Osteoblast (primary cell): Measurements from ENCODE around the gene ISL2. TPM values are rescaled to one million over a fixed set of nuclear protein-coding genes. Genes with fewer than 3 reads are reported as not detected.

Source experiments
- DNase-seq: peaks from one replicate; pipeline ENCODE4 v3.0.0; 2011; ENCODE audit warnings: low spot score, mixed read lengths; ENCODE audit not compliant: insufficient read length; ENCODE audit errors: missing footprints
- H2AFZ ChIP-seq: 2 replicates; pipeline ENCODE4 v1.6.0; 2011; ENCODE audit warnings: mild to moderate bottlenecking, low read length
- H3K27ac ChIP-seq: 2 replicates; pipeline ENCODE4 v1.5.1; 2011; ENCODE audit warnings: mild to moderate bottlenecking, low read depth, low read length, moderate library complexity
- H3K27me3 ChIP-seq: 2 replicates; pipeline ENCODE4 v1.6.0; 2012; ENCODE audit warnings: mild to moderate bottlenecking, control low read depth, inconsistent platforms, low read length, moderate library complexity; ENCODE audit not compliant: insufficient read depth
- H3K36me3 ChIP-seq: 2 replicates; pipeline ENCODE4 v1.5.1; 2011; ENCODE audit warnings: mild to moderate bottlenecking, low read length, control low read depth, moderate library complexity; ENCODE audit not compliant: insufficient read depth
- H3K4me1 ChIP-seq: 2 replicates; pipeline ENCODE4 v1.5.1; 2011; ENCODE audit warnings: mild to moderate bottlenecking, low read length, control low read depth, moderate library complexity; ENCODE audit not compliant: insufficient read depth
- H3K4me2 ChIP-seq: 2 replicates; pipeline ENCODE4 v1.6.0; 2011; ENCODE audit warnings: mild to moderate bottlenecking, low read length; ENCODE audit not compliant: insufficient read depth
- H3K4me3 ChIP-seq: fragments of 200-600 bp; sonication (generic); 3 replicates; pipeline ENCODE4 v1.5.1; 2012; ENCODE audit warnings: mild to moderate bottlenecking, low read length, inconsistent platforms; ENCODE audit not compliant: insufficient read depth
- H3K79me2 ChIP-seq: 2 replicates; pipeline ENCODE4 v1.6.0; 2012; ENCODE audit warnings: mild to moderate bottlenecking, low read length, control low read depth, inconsistent platforms; ENCODE audit not compliant: insufficient read depth
- H3K9me3 ChIP-seq: 2 replicates; pipeline ENCODE4 v1.5.1; 2011; ENCODE audit warnings: low read depth, low read length, control low read depth
- H4K20me1 ChIP-seq: 2 replicates; pipeline ENCODE4 v1.6.0; 2012; ENCODE audit warnings: mild to moderate bottlenecking, low read length, control low read depth; ENCODE audit not compliant: insufficient read depth
- total RNA-seq: library from RNA; depleted of rRNA; stranded (reverse); fragments of >200 nt; gene quantifications from 2 replicates; pipeline ENCODE4 v1.2.3, GENCODE V29; 2012
- TF ChIP-seq, protein P1 (sequence below): IDR thresholded peaks from 2 replicates; pipeline ENCODE4 v1.5.1; 2011; ENCODE audit warnings: mild to moderate bottlenecking, low read depth, low read length, moderate library complexity; ENCODE audit errors: extremely low read depth

The ISL2 gene
- total RNA-seq, 1 donor = 1.1 TPM

GRCh38 chr15:76349301-76350070 lies 12.9 kb downstream of the ISL2 start:
- Histone ChIP-seq H3K4me3 (no peak overlapping the region), H3K4me1 (peaks cover 6% of the 10 kb centered on the region), H3K9me3 (no peaks in the 10 kb centered on the region), H4K20me1 (no peaks in the 10 kb centered on the region), H3K4me2 (no peak overlapping the region), H3K27me3 (peaks cover 40% of the 10 kb centered on the region), H3K36me3 (no peaks in the 10 kb centered on the region), H3K79me2 (no peaks in the 10 kb centered on the region), H3K27ac (no peak overlapping the region), H2AFZ (no peak overlapping the region)
- TF ChIP-seq, protein P1, sequence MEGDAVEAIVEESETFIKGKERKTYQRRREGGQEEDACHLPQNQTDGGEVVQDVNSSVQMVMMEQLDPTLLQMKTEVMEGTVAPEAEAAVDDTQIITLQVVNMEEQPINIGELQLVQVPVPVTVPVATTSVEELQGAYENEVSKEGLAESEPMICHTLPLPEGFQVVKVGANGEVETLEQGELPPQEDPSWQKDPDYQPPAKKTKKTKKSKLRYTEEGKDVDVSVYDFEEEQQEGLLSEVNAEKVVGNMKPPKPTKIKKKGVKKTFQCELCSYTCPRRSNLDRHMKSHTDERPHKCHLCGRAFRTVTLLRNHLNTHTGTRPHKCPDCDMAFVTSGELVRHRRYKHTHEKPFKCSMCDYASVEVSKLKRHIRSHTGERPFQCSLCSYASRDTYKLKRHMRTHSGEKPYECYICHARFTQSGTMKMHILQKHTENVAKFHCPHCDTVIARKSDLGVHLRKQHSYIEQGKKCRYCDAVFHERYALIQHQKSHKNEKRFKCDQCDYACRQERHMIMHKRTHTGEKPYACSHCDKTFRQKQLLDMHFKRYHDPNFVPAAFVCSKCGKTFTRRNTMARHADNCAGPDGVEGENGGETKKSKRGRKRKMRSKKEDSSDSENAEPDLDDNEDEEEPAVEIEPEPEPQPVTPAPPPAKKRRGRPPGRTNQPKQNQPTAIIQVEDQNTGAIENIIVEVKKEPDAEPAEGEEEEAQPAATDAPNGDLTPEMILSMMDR = no peak
- no peak for DNase-seq

DNA sequence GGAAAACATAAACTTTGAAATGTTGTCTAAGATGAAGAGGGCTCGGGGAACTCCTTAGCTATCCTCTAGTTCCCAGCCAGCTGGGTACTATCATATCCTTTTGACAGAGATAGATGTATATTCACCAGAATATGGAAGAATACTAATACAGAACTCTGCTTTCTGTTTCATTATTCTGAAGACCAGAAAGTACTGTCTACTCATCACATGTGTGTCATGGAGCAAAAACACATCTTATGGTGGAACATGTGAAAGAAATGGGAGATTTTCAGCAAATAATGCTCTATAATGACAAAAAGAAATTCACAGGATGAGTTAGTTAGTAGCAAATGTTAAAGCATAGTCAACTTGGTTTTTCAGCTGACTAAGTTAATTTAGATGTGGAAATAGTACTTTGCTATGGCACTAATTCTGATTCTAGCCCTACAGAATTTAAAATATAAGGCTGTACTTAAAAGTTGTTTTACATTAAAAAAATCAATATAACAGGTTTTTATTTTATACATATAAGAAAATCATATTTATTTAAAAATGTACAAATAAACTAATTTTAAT lies 16.5 kb downstream of the ISL2 start:
- no peaks in the 10 kb centered on the region for H4K20me1 ChIP-seq
- H3K36me3 ChIP-seq = no peaks in the 10 kb centered on the region
- peaks cover 7% of the 10 kb centered on the region for H3K27me3 ChIP-seq
- H3K9me3 ChIP-seq = no peaks in the 10 kb centered on the region
- DNase-seq = no peak
- no peak overlapping the region for H3K27ac ChIP-seq
- no peak overlapping the region for H2AFZ ChIP-seq
- TF ChIP-seq, protein P1 = no peak
- no peak overlapping the region for H3K4me2 ChIP-seq
- H3K4me3 ChIP-seq = no peak overlapping the region
- no peaks in the 10 kb centered on the region for H3K79me2 ChIP-seq
- H3K4me1 ChIP-seq = no peaks in the 10 kb centered on the region

DNA sequence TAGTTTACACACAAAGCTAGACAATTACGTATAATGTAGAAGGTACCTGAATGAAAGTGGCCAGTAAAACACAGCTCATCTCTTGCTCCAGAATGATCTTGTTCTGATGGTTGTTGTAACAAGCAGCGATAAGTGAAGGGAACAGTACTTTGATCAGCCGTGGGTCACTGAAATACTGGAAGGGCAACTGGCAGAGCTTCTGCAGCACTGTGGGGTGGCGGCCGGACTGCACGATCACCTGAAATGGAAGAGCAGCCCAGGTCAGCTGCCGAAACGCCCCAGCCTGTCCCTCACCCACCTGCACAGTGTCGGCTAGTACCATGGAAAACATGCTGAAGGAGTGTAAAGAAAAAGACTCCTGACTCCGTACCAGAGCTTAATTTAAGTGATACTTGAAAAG lies 17.3 kb downstream of the ISL2 start:
- H3K36me3 ChIP-seq = no peaks in the 10 kb centered on the region
- DNase-seq = no peak
- no peak overlapping the region for H2AFZ ChIP-seq
- peaks cover 3% of the 10 kb centered on the region for H3K27me3 ChIP-seq
- no peaks in the 10 kb centered on the region for H4K20me1 ChIP-seq
- H3K4me2 ChIP-seq = no peak overlapping the region
- no peaks in the 10 kb centered on the region for H3K79me2 ChIP-seq
- no peak overlapping the region for H3K27ac ChIP-seq
- H3K4me3 ChIP-seq = no peak overlapping the region
- H3K4me1 ChIP-seq = no peaks in the 10 kb centered on the region
- TF ChIP-seq, protein P1 = no peak
- H3K9me3 ChIP-seq = no peaks in the 10 kb centered on the region

DNA sequence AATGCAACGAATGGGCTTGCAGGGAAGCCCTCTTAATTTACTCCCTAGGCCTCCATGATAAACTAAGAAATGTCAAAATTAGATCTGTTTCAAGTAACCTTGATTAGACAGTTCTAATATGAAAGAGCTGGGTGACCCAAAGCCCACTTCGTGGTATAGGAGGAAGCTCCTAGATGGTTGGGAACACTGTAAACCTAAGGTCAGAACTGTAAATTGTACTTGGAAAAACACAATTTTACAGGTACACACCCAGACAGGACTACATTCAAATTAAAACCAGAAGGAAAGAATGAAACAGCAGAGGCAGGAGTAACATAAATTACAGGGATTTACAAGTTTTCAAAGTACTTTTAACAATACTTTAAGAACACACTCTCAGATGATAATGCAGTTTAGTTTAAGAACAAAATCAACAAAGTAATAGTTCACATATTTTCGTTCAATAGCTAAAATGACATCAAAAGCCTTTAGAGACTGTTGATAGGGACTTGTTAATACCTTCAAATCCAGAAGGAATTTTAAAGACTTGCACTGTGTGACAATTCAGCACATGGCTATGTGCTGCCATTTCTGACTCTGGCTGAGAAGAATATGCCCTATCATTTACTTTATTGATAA lies 18.4 kb downstream of the ISL2 start:
- H3K79me2 ChIP-seq = no peaks in the 10 kb centered on the region

More for the DNA sequence above, 18.4 kb downstream of the ISL2 start:
- DNase-seq = no peak
- H3K27me3 ChIP-seq = peaks cover 3% of the 10 kb centered on the region
- H3K4me2 ChIP-seq = no peak overlapping the region
- H3K27ac ChIP-seq = no peak overlapping the region
- H3K36me3 ChIP-seq = no peaks in the 10 kb centered on the region
- no peaks in the 10 kb centered on the region for H3K4me1 ChIP-seq
- H4K20me1 ChIP-seq = no peaks in the 10 kb centered on the region
- H2AFZ ChIP-seq = no peak overlapping the region
- TF ChIP-seq, protein P1 = no peak
- no peaks in the 10 kb centered on the region for H3K9me3 ChIP-seq
- H3K4me3 ChIP-seq = no peak overlapping the region
